HL-60/S4 treated with retinoic acid at 250 ng/mL for 4 days and 3 days (cell line): ENCODE results near the gene DCBLD2.

Source experiments
- in situ Hi-C: fragments of 300-500 bp; cut with MboI; formaldehyde crosslinking; loops from 2 replicates; pipeline ENCODE4 v1.7.0; 2022; ENCODE audit warnings: low sequenced_read_pairs

DCBLD2 gene

GRCh38 chr3:98901392-98902350, at the start of gene DCBLD2:
TSS of gene DCBLD2 (minus strand) at chr3:98901695. CDS start at chr3:98901326, 369 bp downstream.
- in situ Hi-C loops = no loop called here

- in situ Hi-C loops = no loop called here
Observed at GRCh38 chr3:98945666-98946065, 44.2 kb upstream of the DCBLD2 start.

GRCh38 chr3:98945101-98945524, 43.6 kb upstream of the DCBLD2 start:
- in situ Hi-C loops = no loop called here

- in situ Hi-C loops = no loop called here
Observed at GRCh38 chr3:98930413-98930812, 28.9 kb upstream of the DCBLD2 start.

- in situ Hi-C loops = no loop called here
Observed at GRCh38 chr3:98921957-98922356, 20.5 kb upstream of the DCBLD2 start.

GRCh38 chr3:98920166-98920565, 18.7 kb upstream of the DCBLD2 start:
- in situ Hi-C loops = no loop called here

- in situ Hi-C loops = no loop called here
Observed at GRCh38 chr3:98918586-98918985, 17.1 kb upstream of the DCBLD2 start.

GRCh38 chr3:98917608-98918007, 16.1 kb upstream of the DCBLD2 start:
- in situ Hi-C loops = no loop called here

GRCh38 chr3:98914210-98915080, 12.9 kb upstream of the DCBLD2 start:
- in situ Hi-C loops = no loop called here

GRCh38 chr3:98912448-98912847, 11.0 kb upstream of the DCBLD2 start:
- in situ Hi-C loops = no loop called here

GRCh38 chr3:98906230-98906629, 4.7 kb upstream of the DCBLD2 start:
- in situ Hi-C loops = no loop called here

GRCh38 chr3:98903705-98904481, 2.4 kb upstream of the DCBLD2 start:
- in situ Hi-C loops = no loop called here

- in situ Hi-C loops = no loop called here
Observed at GRCh38 chr3:98903099-98903498, 1.6 kb upstream of the DCBLD2 start.

- in situ Hi-C loops = no loop called here
Observed at GRCh38 chr3:98902351-98902740, 851 bp upstream of the DCBLD2 start.

- in situ Hi-C loops = no loop called here
Observed at GRCh38 chr3:98901119-98901391, 440 bp downstream of the DCBLD2 start.

GRCh38 chr3:98900265-98901118, 1.0 kb downstream of the DCBLD2 start:
- in situ Hi-C loops = no loop called here

- in situ Hi-C loops = no loop called here
Observed at GRCh38 chr3:98897701-98898100, 3.8 kb downstream of the DCBLD2 start.

GRCh38 chr3:98894791-98895576, 6.5 kb downstream of the DCBLD2 start:
- in situ Hi-C loops = no loop called here

- in situ Hi-C loops = no loop called here
Observed at GRCh38 chr3:98893740-98894139, 7.8 kb downstream of the DCBLD2 start.
